Stimulated activated CD8-positive, alpha-beta memory T cell treated with anti-CD3 and anti-CD28 coated beads, Interleukin-7, amount 100 ng/mL, for 4 hours (primary cell): ENCODE data around the gene CD82.
A peak's percentile ranks its signal among the peaks of the same experiment; 100 is the strongest.

Source experiments
- DNase-seq, 2 donors: peaks; one replicate each; pipeline ENCODE4 v3.0.0-alpha.2; 2020; ENCODE audit warnings: low read depth in 2 of 2

The CD82 gene

GRCh38 chr11:44561275-44561805 is 4.1 kb upstream of the CD82 start:
- DNase-seq: no peak

- DNase-seq: no peak
Measured at GRCh38 chr11:44561964-44562734, 3.3 kb upstream of the CD82 start.

- no peak for DNase-seq
Measured at GRCh38 chr11:44562845-44563460, 2.5 kb upstream of the CD82 start.

- DNase-seq: no peak
Measured at GRCh38 chr11:44563711-44564110, 1.8 kb upstream of the CD82 start.

GRCh38 chr11:44564166-44564565 is 1.3 kb upstream of the CD82 start:
- DNase-seq: no peak

- DNase-seq: no peak
Measured at GRCh38 chr11:44564670-44565210, 723 bp upstream of the CD82 start.

GRCh38 chr11:44565953-44566949 is 788 bp downstream of the CD82 start:
- no peak for DNase-seq

- DNase-seq: peak; percentile 33 to 60
Measured at GRCh38 chr11:44566952-44567875, 1.8 kb downstream of the CD82 start.

- no peak for DNase-seq
Measured at GRCh38 chr11:44567876-44568256, 2.4 kb downstream of the CD82 start.

- DNase-seq: no peak
Measured at GRCh38 chr11:44568331-44568657, 2.8 kb downstream of the CD82 start.

GRCh38 chr11:44568658-44569473 is 3.4 kb downstream of the CD82 start:
- peak; percentile 86 to 91 for DNase-seq

- no peak for DNase-seq
Measured at GRCh38 chr11:44570411-44571155, 5.1 kb downstream of the CD82 start.

GRCh38 chr11:44571871-44572270 is 6.4 kb downstream of the CD82 start:
- DNase-seq: no peak

GRCh38 chr11:44572436-44572835 is 7.0 kb downstream of the CD82 start:
- DNase-seq: no peak

GRCh38 chr11:44572884-44573283 is 7.4 kb downstream of the CD82 start:
- no peak for DNase-seq

GRCh38 chr11:44573333-44573732 is 7.9 kb downstream of the CD82 start:
- no peak for DNase-seq

GRCh38 chr11:44574610-44575287 is 9.3 kb downstream of the CD82 start:
- DNase-seq: peak in 1 of 2 donors; percentile 38

- peak; percentile 38 to 65 for DNase-seq
Measured at GRCh38 chr11:44575288-44575672, 9.8 kb downstream of the CD82 start.

GRCh38 chr11:44575962-44576361 is 10.5 kb downstream of the CD82 start:
- DNase-seq: no peak
